GM12872 (cell line): ENCODE data around the gene MYO15A.

Experiments
- CTCF ChIP-seq: IDR thresholded peaks from 3 replicates; pipeline ENCODE4 v1.5.1; 2011; ENCODE audit warnings: low read depth, mild to moderate bottlenecking, low read length, moderate library complexity; ENCODE audit not compliant: insufficient read depth

The MYO15A gene

GRCh38 chr17:18160128-18160856 is 51.7 kb downstream of the MYO15A start:
- TF ChIP-seq CTCF = no peak

GRCh38 chr17:18161207-18162145 is 52.9 kb downstream of the MYO15A start:
- no peak for TF ChIP-seq CTCF

- no peak for TF ChIP-seq CTCF
These were observed 55.0 kb downstream of the MYO15A start for GRCh38 chr17:18163547-18163946.

GRCh38 chr17:18166894-18167293 is 58.3 kb downstream of the MYO15A start:
- peak; percentile 32; the same call in 1 of the 3 replicates for TF ChIP-seq CTCF

- TF ChIP-seq CTCF = no peak
These were observed 58.9 kb downstream of the MYO15A start for GRCh38 chr17:18167421-18167820.

GRCh38 chr17:18172531-18173278 is 64.1 kb downstream of the MYO15A start:
- no peak for TF ChIP-seq CTCF

- TF ChIP-seq CTCF = no peak
These were observed 65.2 kb downstream of the MYO15A start for GRCh38 chr17:18173740-18174139.
